Jurkat, Clone E6-1 (cell line): Measurements from ENCODE around the gene KRT15.

Source experiments
- DNase-seq: peaks from one replicate; pipeline ENCODE4 v3.0.0-alpha.2; 2011; ENCODE audit warnings: low read depth, low spot score
- H3K4me3 ChIP-seq: 2 replicates; pipeline ENCODE4 v1.5.1; 2011; ENCODE audit warnings: mild to moderate bottlenecking, low read length, control low read depth, moderate library complexity

Gene KRT15

GRCh38 chr17:41530062-41531048 is 11.7 kb upstream of the KRT15 start:
- DNase-seq: no peak
- H3K4me3 ChIP-seq: no peak overlapping the region

GRCh38 chr17:41529491-41529915 is 10.8 kb upstream of the KRT15 start:
- H3K4me3 ChIP-seq: no peak overlapping the region
- no peak for DNase-seq

- H3K4me3 ChIP-seq: no peak overlapping the region
- DNase-seq: no peak
Observed at GRCh38 chr17:41528959-41529353, 10.3 kb upstream of the KRT15 start.

- DNase-seq: no peak
- no peak overlapping the region for H3K4me3 ChIP-seq
Observed at GRCh38 chr17:41527063-41528023, 8.7 kb upstream of the KRT15 start.

- H3K4me3 ChIP-seq: no peak overlapping the region
- DNase-seq: no peak
Observed at GRCh38 chr17:41524261-41524660, 5.6 kb upstream of the KRT15 start.

GRCh38 chr17:41523787-41524186 is 5.1 kb upstream of the KRT15 start:
- no peak overlapping the region for H3K4me3 ChIP-seq
- no peak for DNase-seq

- no peak for DNase-seq
- no peak overlapping the region for H3K4me3 ChIP-seq
Observed at GRCh38 chr17:41523225-41523593, 4.5 kb upstream of the KRT15 start.

- DNase-seq: no peak
- no peak overlapping the region for H3K4me3 ChIP-seq
Observed at GRCh38 chr17:41522301-41523224, 3.9 kb upstream of the KRT15 start.

GRCh38 chr17:41521574-41522261 is 3.0 kb upstream of the KRT15 start:
- no peak overlapping the region for H3K4me3 ChIP-seq
- DNase-seq: no peak

GRCh38 chr17:41520821-41521521 is 2.3 kb upstream of the KRT15 start:
- no peak overlapping the region for H3K4me3 ChIP-seq
- no peak for DNase-seq

GRCh38 chr17:41519501-41520224 is 973 bp upstream of the KRT15 start:
- DNase-seq: no peak
- H3K4me3 ChIP-seq: no peak overlapping the region

GRCh38 chr17:41518031-41518430 is 659 bp downstream of the KRT15 start:
- H3K4me3 ChIP-seq: no peak overlapping the region
- no peak for DNase-seq

GRCh38 chr17:41516830-41517283 is 1.8 kb downstream of the KRT15 start:
- DNase-seq: no peak
- no peak overlapping the region for H3K4me3 ChIP-seq

- no peak overlapping the region for H3K4me3 ChIP-seq
- DNase-seq: no peak
Observed at GRCh38 chr17:41516147-41516829, 2.4 kb downstream of the KRT15 start.

GRCh38 chr17:41513168-41513547 is 5.5 kb downstream of the KRT15 start:
- no peak overlapping the region for H3K4me3 ChIP-seq
- no peak for DNase-seq

GRCh38 chr17:41512546-41513167 is 6.0 kb downstream of the KRT15 start:
- no peak for DNase-seq
- no peak overlapping the region for H3K4me3 ChIP-seq
